Vagina (tissue), 2 donors: ENCODE results near the gene GRAMD2B.

Experiments used
- CTCF ChIP-seq, 3 experiments: fragments of 450-650 bp in 2 of 3; fragments of 200-600 bp in 1 of 3; sonication (generic) in 1 of 3; IDR thresholded peaks; one replicate each; pipeline ENCODE4 v1.5.1; 2017 to 2019; ENCODE audit warnings: antibody characterized with exemption in 3 of 3, mild to moderate bottlenecking in 2 of 3, moderate library complexity in 2 of 3
- POLR2A ChIP-seq, 2 donors: fragments of 450-650 bp; IDR thresholded peaks; one replicate each; pipeline ENCODE4 v1.6.1; 2017; ENCODE audit warnings: antibody characterized with exemption in 2 of 2, mild to moderate bottlenecking in 2 of 2, moderate library complexity in 2 of 2
- POLR2AphosphoS5 ChIP-seq, 2 donors: sonication (generic); formaldehyde crosslinking; IDR thresholded peaks; one replicate each; pipeline ENCODE4 v1.9.0; 2017; ENCODE audit warnings: antibody characterized with exemption in 2 of 2, mild to moderate bottlenecking in 2 of 2, low read depth in 1 of 2; ENCODE audit not compliant: insufficient read depth in 1 of 2

GRCh38 chr5:126480824-126481223 lies 57.6 kb downstream of the GRAMD2B start:
- TF ChIP-seq CTCF (IDR thresholded peaks at IDR 0.05) (no peak), POLR2A (IDR thresholded peaks at IDR 0.05) (no peak), POLR2AphosphoS5 (IDR thresholded peaks at IDR 0.05; ENCODE audit: insufficient read depth in 1 of 2, low read depth in 1 of 2) (no peak)
